Bronchial epithelial cell (primary cell): Measurements from ENCODE around the gene RXRG. TPM values are rescaled to one million over a fixed set of nuclear protein-coding genes. Genes with fewer than 3 reads are reported as not detected.
A peak's percentile ranks its signal among the peaks of the same experiment; 100 is the strongest.

Experiments used
- DNase-seq: peaks from one replicate; pipeline ENCODE4 v3.0.0-alpha.2; 2010; ENCODE audit warnings: low read depth
- FAIRE-seq: peaks from 2 replicates; lab custom pipeline; 2011; peaks lifted over from hg19 to GRCh38; lab: Jason Lieb, UNC
- H3K27me3 ChIP-seq: 2 replicates; pipeline ENCODE4 v1.5.1; 2011; ENCODE audit warnings: low read length; ENCODE audit not compliant: control insufficient read depth, insufficient read depth
- H3K36me3 ChIP-seq: 2 replicates; pipeline ENCODE4 v1.5.1; 2011; ENCODE audit warnings: low read length; ENCODE audit not compliant: control insufficient read depth, insufficient read depth
- H3K4me3 ChIP-seq: 2 replicates; pipeline ENCODE4 v1.5.1; 2011; ENCODE audit warnings: mild to moderate bottlenecking, low read depth, low read length, control low read depth
- total RNA-seq: library from RNA; depleted of rRNA; stranded (reverse); fragments of >200 nt; gene quantifications from 2 replicates; pipeline ENCODE4 v1.2.1, GENCODE V29; 2014
- TF ChIP-seq, protein P1 (sequence below): IDR thresholded peaks from 2 replicates; pipeline ENCODE4 v1.5.1; 2011; ENCODE audit warnings: mild to moderate bottlenecking, moderate library complexity, low read length, control low read depth, inconsistent platforms; ENCODE audit not compliant: insufficient read depth, severe bottlenecking

RXRG gene
- total RNA-seq, 1 donor from 2014 or later: not detected

DNA sequence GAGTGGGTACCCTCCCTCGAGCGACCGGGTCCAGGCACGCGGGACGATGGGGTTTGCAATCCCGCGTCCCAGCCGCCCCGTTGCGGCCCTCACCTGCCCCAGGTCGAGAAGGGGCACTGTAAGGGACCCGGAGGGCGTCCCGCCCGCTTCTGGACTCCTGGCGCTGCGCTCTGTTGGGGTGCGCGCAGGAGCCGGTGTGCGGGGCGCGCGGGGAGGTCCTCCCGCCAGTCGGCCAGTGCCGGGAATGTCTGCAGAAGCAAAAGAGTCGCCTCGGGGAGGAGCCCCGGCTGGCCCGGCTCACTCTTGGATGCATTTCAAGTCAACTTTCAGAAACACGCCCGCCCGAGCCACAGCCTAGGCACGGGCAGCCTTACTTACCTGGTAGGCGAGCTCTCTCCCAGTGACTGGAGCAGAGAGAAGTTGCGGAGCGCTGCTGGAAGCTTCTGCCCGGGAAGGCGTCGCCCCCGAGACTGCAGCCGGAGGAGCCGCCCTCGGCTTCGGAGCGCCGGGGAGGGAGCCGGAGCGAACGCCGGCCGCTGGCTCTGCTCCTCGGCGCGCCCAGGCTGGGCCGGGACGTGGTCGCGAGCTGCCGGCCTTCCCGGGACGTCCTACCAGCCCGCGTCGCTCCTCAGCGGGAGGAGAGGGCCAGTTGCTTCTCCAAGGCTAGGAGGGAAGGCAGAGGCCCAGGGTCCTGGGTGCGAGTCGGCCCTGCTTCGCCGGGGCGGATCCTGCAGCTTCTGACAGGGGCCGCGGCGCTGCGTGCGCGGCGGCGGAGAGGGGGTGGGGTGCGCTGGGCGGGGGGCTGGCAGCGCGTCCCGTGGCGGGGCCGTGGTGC, 88.7 kb downstream of the RXRG start, which contains the start of gene LMX1A:
Gene LMX1A, minus strand, starts transcription at position 739 of the 835 bp plus-strand sequence. CDS start 1,156 bp downstream, outside the sequence.
- TF ChIP-seq, protein P1, sequence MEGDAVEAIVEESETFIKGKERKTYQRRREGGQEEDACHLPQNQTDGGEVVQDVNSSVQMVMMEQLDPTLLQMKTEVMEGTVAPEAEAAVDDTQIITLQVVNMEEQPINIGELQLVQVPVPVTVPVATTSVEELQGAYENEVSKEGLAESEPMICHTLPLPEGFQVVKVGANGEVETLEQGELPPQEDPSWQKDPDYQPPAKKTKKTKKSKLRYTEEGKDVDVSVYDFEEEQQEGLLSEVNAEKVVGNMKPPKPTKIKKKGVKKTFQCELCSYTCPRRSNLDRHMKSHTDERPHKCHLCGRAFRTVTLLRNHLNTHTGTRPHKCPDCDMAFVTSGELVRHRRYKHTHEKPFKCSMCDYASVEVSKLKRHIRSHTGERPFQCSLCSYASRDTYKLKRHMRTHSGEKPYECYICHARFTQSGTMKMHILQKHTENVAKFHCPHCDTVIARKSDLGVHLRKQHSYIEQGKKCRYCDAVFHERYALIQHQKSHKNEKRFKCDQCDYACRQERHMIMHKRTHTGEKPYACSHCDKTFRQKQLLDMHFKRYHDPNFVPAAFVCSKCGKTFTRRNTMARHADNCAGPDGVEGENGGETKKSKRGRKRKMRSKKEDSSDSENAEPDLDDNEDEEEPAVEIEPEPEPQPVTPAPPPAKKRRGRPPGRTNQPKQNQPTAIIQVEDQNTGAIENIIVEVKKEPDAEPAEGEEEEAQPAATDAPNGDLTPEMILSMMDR: no peak
- no peak for DNase-seq
- FAIRE-seq: no peak
- peaks cover 55% of the 10 kb centered on the region for H3K27me3 ChIP-seq
- H3K36me3 ChIP-seq: no peaks in the 10 kb centered on the region
- no peak within 1 kb of the TSS for H3K4me3 ChIP-seq

DNA sequence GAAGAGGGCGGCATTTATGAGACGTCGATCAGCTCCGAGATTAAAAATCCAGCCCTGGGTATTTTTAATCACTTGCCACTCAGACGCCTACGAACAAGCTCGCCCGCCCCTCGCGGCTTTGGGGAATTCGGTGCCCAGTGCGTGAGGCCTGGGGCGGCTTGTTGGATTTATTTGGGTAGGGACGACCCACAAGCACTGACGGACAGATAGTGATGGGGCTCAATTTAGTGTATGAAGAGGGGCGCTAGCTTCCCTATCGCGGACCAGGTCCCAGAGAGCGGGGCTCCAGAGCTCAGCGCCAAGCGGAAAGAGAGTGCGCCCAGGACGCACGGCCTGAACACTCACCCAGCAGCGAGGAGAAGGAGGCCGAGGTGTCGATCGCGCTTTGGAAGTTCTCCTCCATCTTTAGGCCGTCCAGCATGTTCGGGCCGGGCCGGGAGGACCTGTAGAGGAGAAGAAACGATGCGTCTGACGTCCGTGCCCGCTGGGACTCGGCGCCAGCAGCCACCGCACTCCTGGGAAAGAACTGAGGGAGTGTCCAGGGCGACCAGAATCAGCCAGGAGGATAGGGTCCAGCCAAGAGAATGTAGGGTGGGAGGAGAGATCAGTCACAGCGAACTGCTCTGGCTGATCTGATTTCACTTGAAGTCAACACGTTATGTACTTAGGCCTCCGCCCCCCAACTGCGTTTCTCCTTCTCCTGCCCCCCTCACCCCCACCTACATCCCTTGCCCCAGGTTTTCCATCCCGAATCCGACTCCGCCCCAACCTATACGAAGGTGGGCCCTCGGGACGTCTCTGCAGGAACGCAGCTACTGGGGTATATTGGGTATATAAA, 89.6 kb downstream of the RXRG start:
- FAIRE-seq (no peak), DNase-seq (no peak)
- no peak overlapping the region for H3K4me3 ChIP-seq
- H3K27me3 ChIP-seq: peaks cover 59% of the 10 kb centered on the region
- no peaks in the 10 kb centered on the region for H3K36me3 ChIP-seq
- TF ChIP-seq, protein P1: no peak

DNA sequence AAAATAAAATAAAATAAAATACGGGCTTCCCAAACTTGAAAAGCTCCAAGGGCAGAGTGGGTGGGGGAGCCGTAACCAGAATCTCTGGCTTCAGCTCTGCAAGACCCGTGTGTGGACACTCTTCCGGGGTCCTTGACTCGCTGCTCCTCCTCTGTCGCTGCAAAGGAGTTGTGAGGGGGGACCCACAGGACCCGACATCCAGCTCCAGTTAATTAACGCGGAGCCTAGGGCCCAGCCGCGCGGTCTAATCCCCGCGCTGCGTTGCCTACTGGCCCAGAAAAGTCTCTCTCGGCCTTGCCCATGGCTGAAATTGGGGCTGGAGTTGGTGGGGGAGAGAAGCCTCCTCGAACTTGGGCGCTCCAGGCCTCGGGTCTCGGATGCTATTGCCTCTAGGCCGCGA, 90.2 kb downstream of the RXRG start:
- no peak for DNase-seq
- no peak for FAIRE-seq
- TF ChIP-seq, protein P1: no peak
- H3K4me3 ChIP-seq: no peak overlapping the region
- peaks cover 62% of the 10 kb centered on the region for H3K27me3 ChIP-seq
- H3K36me3 ChIP-seq: no peaks in the 10 kb centered on the region

DNA sequence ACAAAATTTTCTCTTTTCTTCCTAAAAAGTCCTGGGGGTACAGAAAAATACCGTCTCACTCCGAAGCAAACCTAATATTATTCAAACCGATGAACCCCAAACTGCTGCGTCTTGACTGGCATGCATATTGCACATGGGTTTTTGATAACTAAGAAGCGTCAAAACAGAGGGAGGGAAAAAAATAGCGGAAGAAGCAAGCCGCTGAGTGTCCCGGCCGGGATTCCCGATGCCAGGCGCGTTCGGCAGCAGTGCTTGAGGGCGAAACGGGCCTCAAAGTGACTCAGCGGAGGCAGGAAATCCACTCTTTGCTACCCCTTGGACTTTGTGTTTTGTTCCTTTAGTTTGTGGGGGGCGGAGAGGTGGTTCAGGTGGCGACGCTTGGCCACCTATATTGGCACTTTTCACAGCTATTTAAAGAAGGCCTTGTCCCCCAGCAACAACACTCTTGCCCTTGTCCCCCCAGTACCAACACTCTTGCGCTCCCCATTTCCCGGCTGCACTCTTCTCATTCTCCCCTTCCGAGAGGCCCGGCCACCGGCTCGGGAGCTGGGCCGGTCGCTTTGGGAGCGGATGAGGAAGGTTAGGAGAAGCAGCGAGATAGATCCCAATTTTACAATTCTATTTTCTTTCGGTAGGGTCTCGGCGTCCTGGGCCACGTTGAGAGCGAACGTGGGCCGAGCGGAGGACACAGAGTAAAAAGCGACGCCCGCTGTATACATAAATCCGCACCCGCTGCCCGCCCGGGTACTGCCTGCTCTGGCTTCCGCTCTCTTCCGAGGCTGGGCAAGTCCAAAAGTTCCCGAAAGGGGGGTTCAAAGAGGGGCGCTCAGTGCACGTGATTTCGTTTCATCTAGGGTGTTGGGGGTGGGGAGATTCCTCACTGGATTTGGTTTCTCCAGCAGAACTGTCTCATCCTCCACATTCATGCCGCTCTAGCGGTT, 90.9 kb downstream of the RXRG start:
- H3K4me3 ChIP-seq: no peak overlapping the region
- no peak for FAIRE-seq
- H3K27me3 ChIP-seq: peaks cover 62% of the 10 kb centered on the region
- DNase-seq: peak; percentile 21
- no peaks in the 10 kb centered on the region for H3K36me3 ChIP-seq
- TF ChIP-seq, protein P1: no peak
